DOHH2 (cell line): Measurements from ENCODE around the gene CEACAM7.

Experiments
- H3F3A ChIP-seq: fragments of 200-600 bp; sonication (generic), shearing (Covaris generic); 2 replicates; pipeline ENCODE4 v1.6.0; 2016; ENCODE audit warnings: antibody characterized with exemption, mild to moderate bottlenecking; ENCODE audit not compliant: control insufficient read depth, insufficient read depth
- H3K27ac ChIP-seq: fragments of 200-600 bp; sonication (generic); 2 replicates; pipeline ENCODE4 v1.5.1; 2014; ENCODE audit warnings: low read depth, mild to moderate bottlenecking, low read length, moderate library complexity
- H3K27me3 ChIP-seq: fragments of 200-600 bp; sonication (generic); 2 replicates; pipeline ENCODE4 v1.6.1; 2014; ENCODE audit warnings: mild to moderate bottlenecking, low read length, mixed read lengths; ENCODE audit not compliant: control insufficient read depth
- H3K36me3 ChIP-seq: fragments of 200-600 bp; sonication (generic); 2 replicates; pipeline ENCODE4 v1.6.1; 2014; ENCODE audit warnings: mild to moderate bottlenecking, low read length, moderate library complexity, mixed read lengths; ENCODE audit not compliant: control insufficient read depth
- H3K4me1 ChIP-seq: fragments of 200-600 bp; sonication (generic); 2 replicates; pipeline ENCODE4 v1.6.1; 2014; ENCODE audit warnings: mild to moderate bottlenecking, low read length, mixed read lengths; ENCODE audit not compliant: control insufficient read depth
- H3K4me2 ChIP-seq: fragments of 200-600 bp; sonication (generic); 2 replicates; pipeline ENCODE4 v1.6.0; 2014; ENCODE audit warnings: mild to moderate bottlenecking, low read length, moderate library complexity
- H3K4me3 ChIP-seq: fragments of 200-600 bp; sonication (generic); 2 replicates; pipeline ENCODE4 v1.5.1; 2014; ENCODE audit warnings: mild to moderate bottlenecking, low read length, mixed read lengths
- H3K79me2 ChIP-seq: fragments of 200-600 bp; sonication (generic); 2 replicates; pipeline ENCODE4 v1.6.1; 2014; ENCODE audit warnings: mild to moderate bottlenecking, low read length, mixed read lengths; ENCODE audit not compliant: control insufficient read depth
- H3K9me2 ChIP-seq: fragments of 200-600 bp; sonication (generic); replicated peaks from 2 replicates; pipeline ENCODE4 v1.6.1; 2014; ENCODE audit warnings: mild to moderate bottlenecking, low read length, mixed read lengths; ENCODE audit not compliant: control insufficient read depth
- H3K9me3 ChIP-seq: fragments of 200-600 bp; sonication (generic); 2 replicates; pipeline ENCODE4 v1.6.1; 2014; ENCODE audit warnings: antibody characterized with exemption, low read length, mixed read lengths; ENCODE audit not compliant: control insufficient read depth, insufficient read depth
- H4K20me1 ChIP-seq: fragments of 200-600 bp; sonication (generic); 2 replicates; pipeline ENCODE4 v1.6.0; 2014; ENCODE audit warnings: low read depth, mild to moderate bottlenecking, antibody characterized with exemption, low read length, moderate library complexity; ENCODE audit not compliant: control insufficient read depth, insufficient read depth
- EZH2phosphoT487 ChIP-seq: fragments of 200-600 bp; sonication (generic); IDR thresholded peaks from 2 replicates; pipeline ENCODE4 v1.6.1; 2017; ENCODE audit warnings: borderline replicate concordance, mild to moderate bottlenecking, antibody characterized with exemption, low read length, moderate library complexity, mixed read lengths
- TF ChIP-seq, protein P1 (sequence below): fragments of 200-600 bp; sonication (generic); IDR thresholded peaks from one replicate; pipeline ENCODE4 v1.5.1; 2014; ENCODE audit warnings: antibody characterized with exemption, mild to moderate bottlenecking, low read depth, low read length; ENCODE audit not compliant: poor library complexity, severe bottlenecking

Gene CEACAM7

DNA sequence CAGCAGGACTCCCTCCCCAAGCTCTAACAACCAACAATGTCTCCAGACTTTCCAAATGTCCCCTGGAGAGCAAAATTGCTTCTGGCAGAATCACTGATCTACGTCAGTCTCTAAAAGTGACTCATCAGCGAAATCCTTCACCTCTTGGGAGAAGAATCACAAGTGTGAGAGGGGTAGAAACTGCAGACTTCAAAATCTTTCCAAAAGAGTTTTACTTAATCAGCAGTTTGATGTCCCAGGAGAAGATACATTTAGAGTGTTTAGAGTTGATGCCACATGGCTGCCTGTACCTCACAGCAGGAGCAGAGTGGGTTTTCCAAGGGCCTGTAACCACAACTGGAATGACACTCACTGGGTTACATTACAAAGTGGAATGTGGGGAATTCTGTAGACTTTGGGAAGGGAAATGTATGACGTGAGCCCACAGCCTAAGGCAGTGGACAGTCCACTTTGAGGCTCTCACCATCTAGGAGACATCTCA, 14.1 kb upstream of the CEACAM7 start:
- H3K27me3 ChIP-seq, result peaks cover 6% of the 10 kb centered on the region; the same call in 1 of the 2 replicates
- H3K79me2 ChIP-seq, result no peaks in the 10 kb centered on the region
- no peaks in the 10 kb centered on the region for H3K36me3 ChIP-seq
- no peak overlapping the region for H3K27ac ChIP-seq
- TF ChIP-seq, protein P1, sequence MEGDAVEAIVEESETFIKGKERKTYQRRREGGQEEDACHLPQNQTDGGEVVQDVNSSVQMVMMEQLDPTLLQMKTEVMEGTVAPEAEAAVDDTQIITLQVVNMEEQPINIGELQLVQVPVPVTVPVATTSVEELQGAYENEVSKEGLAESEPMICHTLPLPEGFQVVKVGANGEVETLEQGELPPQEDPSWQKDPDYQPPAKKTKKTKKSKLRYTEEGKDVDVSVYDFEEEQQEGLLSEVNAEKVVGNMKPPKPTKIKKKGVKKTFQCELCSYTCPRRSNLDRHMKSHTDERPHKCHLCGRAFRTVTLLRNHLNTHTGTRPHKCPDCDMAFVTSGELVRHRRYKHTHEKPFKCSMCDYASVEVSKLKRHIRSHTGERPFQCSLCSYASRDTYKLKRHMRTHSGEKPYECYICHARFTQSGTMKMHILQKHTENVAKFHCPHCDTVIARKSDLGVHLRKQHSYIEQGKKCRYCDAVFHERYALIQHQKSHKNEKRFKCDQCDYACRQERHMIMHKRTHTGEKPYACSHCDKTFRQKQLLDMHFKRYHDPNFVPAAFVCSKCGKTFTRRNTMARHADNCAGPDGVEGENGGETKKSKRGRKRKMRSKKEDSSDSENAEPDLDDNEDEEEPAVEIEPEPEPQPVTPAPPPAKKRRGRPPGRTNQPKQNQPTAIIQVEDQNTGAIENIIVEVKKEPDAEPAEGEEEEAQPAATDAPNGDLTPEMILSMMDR, result no peak
- no peak for TF ChIP-seq EZH2phosphoT487
- H3K9me3 ChIP-seq, result no peaks in the 10 kb centered on the region
- no peaks in the 10 kb centered on the region for H3F3A ChIP-seq
- H3K9me2 ChIP-seq, result no peaks in the 10 kb centered on the region
- no peak overlapping the region for H3K4me2 ChIP-seq
- no peak overlapping the region for H3K4me3 ChIP-seq
- no peaks in the 10 kb centered on the region for H3K4me1 ChIP-seq
- H4K20me1 ChIP-seq, result no peaks in the 10 kb centered on the region; the same call in 1 of the 2 replicates

DNA sequence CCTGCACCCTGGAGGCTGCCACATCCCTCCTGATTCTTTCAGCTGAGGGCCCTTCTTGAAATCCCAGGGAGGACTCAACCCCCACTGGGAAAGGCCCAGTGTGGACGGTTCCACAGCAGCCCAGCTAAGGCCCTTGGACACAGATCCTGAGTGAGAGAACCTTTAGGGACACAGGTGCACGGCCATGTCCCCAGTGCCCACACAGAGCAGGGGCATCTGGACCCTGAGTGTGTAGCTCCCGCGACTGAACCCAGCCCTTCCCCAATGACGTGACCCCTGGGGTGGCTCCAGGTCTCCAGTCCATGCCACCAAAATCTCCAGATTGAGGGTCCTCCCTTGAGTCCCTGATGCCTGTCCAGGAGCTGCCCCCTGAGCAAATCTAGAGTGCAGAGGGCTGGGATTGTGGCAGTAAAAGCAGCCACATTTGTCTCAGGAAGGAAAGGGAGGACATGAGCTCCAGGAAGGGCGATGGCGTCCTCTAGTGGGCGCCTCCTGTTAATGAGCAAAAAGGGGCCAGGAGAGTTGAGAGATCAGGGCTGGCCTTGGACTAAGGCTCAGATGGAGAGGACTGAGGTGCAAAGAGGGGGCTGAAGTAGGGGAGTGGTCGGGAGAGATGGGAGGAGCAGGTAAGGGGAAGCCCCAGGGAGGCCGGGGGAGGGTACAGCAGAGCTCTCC, 13.5 kb upstream of the CEACAM7 start:
- Histone ChIP-seq H3F3A (no peaks in the 10 kb centered on the region), H3K9me3 (no peaks in the 10 kb centered on the region), H3K4me1 (no peaks in the 10 kb centered on the region), H3K27me3 (peaks cover 6% of the 10 kb centered on the region; the same call in 1 of the 2 replicates), H3K4me2 (no peak overlapping the region), H3K9me2 (no peaks in the 10 kb centered on the region), H4K20me1 (no peaks in the 10 kb centered on the region; the same call in 1 of the 2 replicates), H3K79me2 (no peaks in the 10 kb centered on the region), H3K27ac (no peak overlapping the region), H3K36me3 (no peaks in the 10 kb centered on the region), H3K4me3 (no peak overlapping the region)
- TF ChIP-seq EZH2phosphoT487, result no peak
- TF ChIP-seq, protein P1, result peak; percentile 82

DNA sequence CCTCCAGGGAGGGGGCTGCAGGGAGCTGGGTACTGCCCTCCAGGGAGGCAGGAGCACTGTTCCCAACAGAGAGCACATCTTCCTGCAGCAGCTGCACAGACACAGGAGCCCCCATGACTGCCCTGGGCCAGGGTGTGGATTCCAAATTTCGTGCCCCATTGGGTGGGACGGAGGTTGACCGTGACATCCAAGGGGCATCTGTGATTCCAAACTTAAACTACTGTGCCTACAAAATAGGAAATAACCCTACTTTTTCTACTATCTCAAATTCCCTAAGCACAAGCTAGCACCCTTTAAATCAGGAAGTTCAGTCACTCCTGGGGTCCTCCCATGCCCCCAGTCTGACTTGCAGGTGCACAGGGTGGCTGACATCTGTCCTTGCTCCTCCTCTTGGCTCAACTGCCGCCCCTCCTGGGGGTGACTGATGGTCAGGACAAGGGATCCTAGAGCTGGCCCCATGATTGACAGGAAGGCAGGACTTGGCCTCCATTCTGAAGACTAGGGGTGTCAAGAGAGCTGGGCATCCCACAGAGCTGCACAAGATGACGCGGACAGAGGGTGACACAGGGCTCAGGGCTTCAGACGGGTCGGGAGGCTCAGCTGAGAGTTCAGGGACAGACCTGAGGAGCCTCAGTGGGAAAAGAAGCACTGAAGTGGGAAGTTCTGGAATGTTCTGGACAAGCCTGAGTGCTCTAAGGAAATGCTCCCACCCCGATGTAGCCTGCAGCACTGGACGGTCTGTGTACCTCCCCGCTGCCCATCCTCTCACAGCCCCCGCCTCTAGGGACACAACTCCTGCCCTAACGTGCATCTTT, 12.5 kb upstream of the CEACAM7 start:
- H3K4me3 ChIP-seq, result no peak overlapping the region
- no peak overlapping the region for H3K27ac ChIP-seq

More for the DNA sequence above, 12.5 kb upstream of the CEACAM7 start:
- H3K4me1 ChIP-seq, result no peaks in the 10 kb centered on the region
- H3K36me3 ChIP-seq, result no peaks in the 10 kb centered on the region
- H3K9me3 ChIP-seq, result no peaks in the 10 kb centered on the region
- H3K79me2 ChIP-seq, result no peaks in the 10 kb centered on the region
- peaks cover 6% of the 10 kb centered on the region; the same call in 1 of the 2 replicates for H3K27me3 ChIP-seq
- no peaks in the 10 kb centered on the region for H3K9me2 ChIP-seq
- no peaks in the 10 kb centered on the region for H3F3A ChIP-seq
- no peaks in the 10 kb centered on the region; the same call in 1 of the 2 replicates for H4K20me1 ChIP-seq
- no peak overlapping the region for H3K4me2 ChIP-seq
- TF ChIP-seq, protein P1, result no peak
- no peak for TF ChIP-seq EZH2phosphoT487
